ENCODE data around the gene ENKUR.

DNA sequence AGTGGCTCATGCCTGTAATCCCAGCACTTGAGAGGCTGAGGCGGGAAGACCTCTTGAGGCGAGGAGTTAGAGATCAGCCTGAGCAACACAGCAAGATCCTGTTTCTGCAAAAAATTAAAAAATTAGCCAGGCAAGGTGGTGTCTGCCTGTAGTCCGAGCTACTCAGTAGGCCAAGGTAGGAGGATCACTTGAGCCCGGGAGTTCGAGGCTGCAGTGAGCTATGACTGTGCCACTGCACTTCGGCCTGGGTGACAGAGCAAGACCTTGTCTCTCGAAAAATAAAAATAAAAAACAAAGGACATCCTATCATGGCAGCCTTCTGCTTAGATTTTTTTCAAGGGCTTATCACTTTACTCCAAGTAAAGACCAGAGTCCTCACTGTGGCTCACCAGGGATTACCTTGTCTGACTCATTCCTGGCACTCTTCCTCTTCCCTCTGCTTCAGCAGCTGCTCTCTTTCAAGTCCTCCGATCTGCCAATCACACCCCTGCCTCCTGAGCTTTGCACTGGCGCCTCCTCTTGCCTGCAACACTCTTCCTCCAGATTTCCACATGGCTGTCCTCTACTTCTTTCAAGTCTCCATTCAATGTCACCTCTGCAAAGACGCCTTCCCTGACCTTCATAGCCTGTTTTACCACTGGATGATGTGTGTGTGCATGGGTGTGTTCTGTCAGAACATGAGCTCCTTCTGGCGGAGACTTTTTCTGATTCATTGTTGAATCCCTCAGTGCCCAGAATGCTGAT, 71.3 kb downstream of the ENKUR start:
- TF ChIP-seq, protein P1, sequence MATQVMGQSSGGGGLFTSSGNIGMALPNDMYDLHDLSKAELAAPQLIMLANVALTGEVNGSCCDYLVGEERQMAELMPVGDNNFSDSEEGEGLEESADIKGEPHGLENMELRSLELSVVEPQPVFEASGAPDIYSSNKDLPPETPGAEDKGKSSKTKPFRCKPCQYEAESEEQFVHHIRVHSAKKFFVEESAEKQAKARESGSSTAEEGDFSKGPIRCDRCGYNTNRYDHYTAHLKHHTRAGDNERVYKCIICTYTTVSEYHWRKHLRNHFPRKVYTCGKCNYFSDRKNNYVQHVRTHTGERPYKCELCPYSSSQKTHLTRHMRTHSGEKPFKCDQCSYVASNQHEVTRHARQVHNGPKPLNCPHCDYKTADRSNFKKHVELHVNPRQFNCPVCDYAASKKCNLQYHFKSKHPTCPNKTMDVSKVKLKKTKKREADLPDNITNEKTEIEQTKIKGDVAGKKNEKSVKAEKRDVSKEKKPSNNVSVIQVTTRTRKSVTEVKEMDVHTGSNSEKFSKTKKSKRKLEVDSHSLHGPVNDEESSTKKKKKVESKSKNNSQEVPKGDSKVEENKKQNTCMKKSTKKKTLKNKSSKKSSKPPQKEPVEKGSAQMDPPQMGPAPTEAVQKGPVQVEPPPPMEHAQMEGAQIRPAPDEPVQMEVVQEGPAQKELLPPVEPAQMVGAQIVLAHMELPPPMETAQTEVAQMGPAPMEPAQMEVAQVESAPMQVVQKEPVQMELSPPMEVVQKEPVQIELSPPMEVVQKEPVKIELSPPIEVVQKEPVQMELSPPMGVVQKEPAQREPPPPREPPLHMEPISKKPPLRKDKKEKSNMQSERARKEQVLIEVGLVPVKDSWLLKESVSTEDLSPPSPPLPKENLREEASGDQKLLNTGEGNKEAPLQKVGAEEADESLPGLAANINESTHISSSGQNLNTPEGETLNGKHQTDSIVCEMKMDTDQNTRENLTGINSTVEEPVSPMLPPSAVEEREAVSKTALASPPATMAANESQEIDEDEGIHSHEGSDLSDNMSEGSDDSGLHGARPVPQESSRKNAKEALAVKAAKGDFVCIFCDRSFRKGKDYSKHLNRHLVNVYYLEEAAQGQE (IDR thresholded peaks at IDR 0.05; ENCODE audit: insufficient read depth in 1 of 2, low read depth in 2 of 2, low read length in 2 of 2), result no peak
- TF ChIP-seq POLR2AphosphoS5 (IDR thresholded peaks at IDR 0.05; ENCODE audit: low read depth, low read length) (no peak), TAF1 (IDR thresholded peaks at IDR 0.05; ENCODE audit: borderline replicate concordance, insufficient read depth, low read length) (no peak), SIN3A (IDR thresholded peaks at IDR 0.05; ENCODE audit: borderline replicate concordance, insufficient read depth, low read length) (no peak)
